Measurements from ENCODE around the gene PLEKHA4. TPM values are rescaled to one million over a fixed set of nuclear protein-coding genes. Genes with fewer than 3 reads are reported as not detected.

The PLEKHA4 gene
- total RNA-seq, 1 donor from 2014 or later, result 106 TPM

Other genes with a start within 250 kb of the PLEKHA4 start
- gene RPL18, start 249.4 kb downstream of the PLEKHA4 start, total RNA-seq, result 437 TPM
- 8.5 TPM for gene SPHK2, start 249.1 kb downstream of the PLEKHA4 start, total RNA-seq
- 4.4 TPM for gene DBP, start 231.2 kb downstream of the PLEKHA4 start, total RNA-seq
- 6.5 TPM for gene CA11, start 222.4 kb downstream of the PLEKHA4 start, total RNA-seq
- not detected for gene NTN5, start 195.6 kb downstream of the PLEKHA4 start, total RNA-seq
- gene FUT2, start 172.6 kb downstream of the PLEKHA4 start, total RNA-seq, result not detected
- 3.2 TPM for gene MAMSTR, start 148.9 kb downstream of the PLEKHA4 start, total RNA-seq
- gene RASIP1, start 128.0 kb downstream of the PLEKHA4 start, total RNA-seq, result 13.6 TPM
- gene IZUMO1, start 121.7 kb downstream of the PLEKHA4 start, total RNA-seq, result 0.83 TPM
- gene FUT1, start 116.0 kb downstream of the PLEKHA4 start, total RNA-seq, result 1.6 TPM
- not detected for gene FGF21, start 113.1 kb downstream of the PLEKHA4 start, total RNA-seq
- 48.9 TPM for gene BCAT2, start 57.6 kb downstream of the PLEKHA4 start, total RNA-seq
- gene HSD17B14, start 32.1 kb downstream of the PLEKHA4 start, total RNA-seq, result 1.9 TPM
- gene PPP1R15A, start 3.8 kb upstream of the PLEKHA4 start, total RNA-seq, result 87.0 TPM
- gene TULP2, start 30.1 kb upstream of the PLEKHA4 start, total RNA-seq, result 0.67 TPM
- gene NUCB1, start 31.7 kb upstream of the PLEKHA4 start, total RNA-seq, result 276 TPM
- gene DHDH, start 65.1 kb upstream of the PLEKHA4 start, total RNA-seq, result not detected
- gene BAX, start 86.3 kb upstream of the PLEKHA4 start, total RNA-seq, result 25.6 TPM
- 827 TPM for gene FTL, start 96.7 kb upstream of the PLEKHA4 start, total RNA-seq
- 175 TPM for gene GYS1, start 124.7 kb upstream of the PLEKHA4 start, total RNA-seq
- 39.2 TPM for gene RUVBL2, start 125.3 kb upstream of the PLEKHA4 start, total RNA-seq
- not detected for gene LHB, start 148.5 kb upstream of the PLEKHA4 start, total RNA-seq
- not detected for gene CGB3, start 155.7 kb upstream of the PLEKHA4 start, total RNA-seq
- gene CGB2, start 163.3 kb upstream of the PLEKHA4 start, total RNA-seq, result not detected
- not detected for gene CGB1, start 168.3 kb upstream of the PLEKHA4 start, total RNA-seq
- not detected for gene CGB5, start 175.2 kb upstream of the PLEKHA4 start, total RNA-seq
- not detected for gene CGB8, start 180.5 kb upstream of the PLEKHA4 start, total RNA-seq
- not detected for gene CGB7, start 189.1 kb upstream of the PLEKHA4 start, total RNA-seq
- gene NTF4, start 196.2 kb upstream of the PLEKHA4 start, total RNA-seq, result not detected
- 0.27 TPM for gene KCNA7, start 204.1 kb upstream of the PLEKHA4 start, total RNA-seq
- 137 TPM for gene SNRNP70, start 216.8 kb upstream of the PLEKHA4 start, total RNA-seq
- 24.7 TPM for gene LIN7B, start 245.8 kb upstream of the PLEKHA4 start, total RNA-seq